Mammary epithelial cell (primary cell): ENCODE results near the gene OR8G1.

Experiments
- CTCF ChIP-seq, 2 donors: IDR thresholded peaks in 1 of 2; conservative IDR thresholded peaks in 1 of 2; 2 replicates each; pipeline ENCODE4 v1.5.1; 2011 to 2012; ENCODE audit warnings: inconsistent platforms in 2 of 2, low read length in 2 of 2, mild to moderate bottlenecking in 2 of 2, control low read depth in 1 of 2, low read depth in 1 of 2; ENCODE audit not compliant: insufficient read depth in 1 of 2; ENCODE audit errors: extremely low read depth in 1 of 2
- EZH2 ChIP-seq: IDR thresholded peaks from 2 replicates; pipeline ENCODE4 v1.6.1; 2012; ENCODE audit warnings: low read length, inconsistent platforms, borderline replicate concordance

GRCh38 chr11:124199702-124200101, 41.2 kb upstream of the OR8G1 start:
- TF ChIP-seq EZH2, result no peak
- TF ChIP-seq CTCF (conservative IDR thresholded peaks at IDR 0.05 in 1 of 2, IDR thresholded peaks at IDR 0.05 in 1 of 2; ENCODE audit: extremely low read depth in 1 of 2, insufficient read depth in 1 of 2, low read depth in 1 of 2, low read length in 2 of 2), result no peak
